H1 (cell line): ENCODE results near the gene MAPK14. TPM values are rescaled to one million over a fixed set of nuclear protein-coding genes. Genes with fewer than 3 reads are reported as not detected.

Source experiments
- ASH2L ChIP-seq: fragments of 200-600, 300-600 bp; sonication (generic); IDR thresholded peaks from one replicate; pipeline ENCODE4 v1.7.1; 2017; ENCODE audit warnings: low read length
- BCL11A ChIP-seq, 2 experiments: IDR thresholded peaks; one replicate each; pipeline ENCODE4 v1.6.1; 2011; ENCODE audit warnings: low read depth in 2 of 2, low read length in 2 of 2, mild to moderate bottlenecking in 2 of 2
- BRCA1 ChIP-seq: IDR thresholded peaks from 2 replicates; pipeline ENCODE4 v1.6.1; 2012; ENCODE audit warnings: low read depth, low read length, improper control_type of control experiment
- EZH2 ChIP-seq: fragments of 200-600 bp; sonication (generic); IDR thresholded peaks from 2 replicates; pipeline ENCODE4 v1.7.1; 2012; ENCODE audit warnings: low read depth, mild to moderate bottlenecking, moderate library complexity, low read length, inconsistent platforms; ENCODE audit not compliant: severe bottlenecking
- FOSL1 ChIP-seq: IDR thresholded peaks from 2 replicates; pipeline ENCODE4 v1.6.1; 2011; ENCODE audit warnings: mild to moderate bottlenecking, low read depth, low read length, moderate library complexity; ENCODE audit not compliant: insufficient read depth
- HDAC6 ChIP-seq: IDR thresholded peaks from one replicate; pipeline ENCODE4 v1.7.1; 2012; ENCODE audit warnings: low read depth, mild to moderate bottlenecking, inconsistent platforms, low read length, moderate library complexity
- MAFK ChIP-seq: IDR thresholded peaks from 2 replicates; pipeline ENCODE4 v1.6.1; 2012; ENCODE audit warnings: low read depth, mild to moderate bottlenecking, improper control_type of control experiment, low read length
- POLR2AphosphoS5 ChIP-seq: IDR thresholded peaks from 2 replicates; pipeline ENCODE4 v1.6.1; 2011; ENCODE audit warnings: low read depth, low read length
- RNF2 ChIP-seq: fragments of 200-900, 300-1000 bp; sonication (generic); IDR thresholded peaks from 2 replicates; pipeline ENCODE4 v1.7.1; 2016; ENCODE audit warnings: borderline replicate concordance, low read depth, mild to moderate bottlenecking, antibody characterized with exemption, low read length; ENCODE audit not compliant: poor library complexity, severe bottlenecking; ENCODE audit errors: missing control alignments
- RXRA ChIP-seq: IDR thresholded peaks from 2 replicates; pipeline ENCODE4 v1.6.1; 2011; ENCODE audit warnings: low read depth, mild to moderate bottlenecking, low read length, moderate library complexity; ENCODE audit not compliant: insufficient read depth
- SAP30 ChIP-seq: fragments of 300-600 bp; sonication (generic); IDR thresholded peaks from 2 replicates; pipeline ENCODE4 v1.7.1; 2012; ENCODE audit warnings: low read length, moderate library complexity, mild to moderate bottlenecking, inconsistent platforms; ENCODE audit not compliant: insufficient read depth, insufficient replicate concordance
- SIRT6 ChIP-seq: IDR thresholded peaks from one replicate; pipeline ENCODE4 v1.7.1; 2012; ENCODE audit warnings: low read length, inconsistent platforms
- SIX5 ChIP-seq: IDR thresholded peaks from 2 replicates; pipeline ENCODE4 v1.6.1; 2011; ENCODE audit warnings: mild to moderate bottlenecking, low read depth, low read length
- SUZ12 ChIP-seq: fragments of 200-600 bp; sonication (generic); IDR thresholded peaks from 2 replicates; pipeline ENCODE4 v1.6.1; 2012; ENCODE audit warnings: mild to moderate bottlenecking, inconsistent platforms, low read length, moderate library complexity, mixed read lengths
- TCF12 ChIP-seq: IDR thresholded peaks from 2 replicates; pipeline ENCODE4 v1.6.1; 2011; ENCODE audit warnings: low read depth, mild to moderate bottlenecking, low read length
- polyA plus RNA-seq, 7 experiments: library from polyadenylated mRNA; depleted of rRNA in 3 of 7; stranded (reverse) in 5 of 7; unstranded in 2 of 7; fragments of >200 nt in 5 of 7; fragments of 200-250 nt in 2 of 7; gene quantifications; 1 replicate in 5 of 7; 2 replicates in 1 of 7; 4 replicates in 1 of 7; pipeline versions ENCODE4 v1.2.1 to v1.2.3, GENCODE V29; 2011 to 2013; ENCODE audit warnings: missing spikeins in 2 of 7, mixed read lengths in 2 of 7
- total RNA-seq: library from RNA; stranded (reverse); fragmentation: NEBNext Ultra II Directional; extraction: Animal tissue kit (Norgen Biotek cat#: 25700); gene quantifications from 2 replicates; pipeline ENCODE4 v1.2.1, GENCODE V29; 2021
- TF ChIP-seq, protein P1 (sequence below): IDR thresholded peaks from 2 replicates; pipeline ENCODE4 v1.6.1; 2012; ENCODE audit warnings: low read length, inconsistent platforms
- TF ChIP-seq, protein P2 (sequence below): IDR thresholded peaks from 2 replicates; pipeline ENCODE4 v1.6.1; 2012; ENCODE audit warnings: inconsistent platforms

Gene MAPK14
- total and polyA plus RNA-seq, 2 of the 8 experiments (the other 6 are each of a cell fraction or from before 2014, with no cell fraction given): 18.1 to 39.3 TPM

DNA sequence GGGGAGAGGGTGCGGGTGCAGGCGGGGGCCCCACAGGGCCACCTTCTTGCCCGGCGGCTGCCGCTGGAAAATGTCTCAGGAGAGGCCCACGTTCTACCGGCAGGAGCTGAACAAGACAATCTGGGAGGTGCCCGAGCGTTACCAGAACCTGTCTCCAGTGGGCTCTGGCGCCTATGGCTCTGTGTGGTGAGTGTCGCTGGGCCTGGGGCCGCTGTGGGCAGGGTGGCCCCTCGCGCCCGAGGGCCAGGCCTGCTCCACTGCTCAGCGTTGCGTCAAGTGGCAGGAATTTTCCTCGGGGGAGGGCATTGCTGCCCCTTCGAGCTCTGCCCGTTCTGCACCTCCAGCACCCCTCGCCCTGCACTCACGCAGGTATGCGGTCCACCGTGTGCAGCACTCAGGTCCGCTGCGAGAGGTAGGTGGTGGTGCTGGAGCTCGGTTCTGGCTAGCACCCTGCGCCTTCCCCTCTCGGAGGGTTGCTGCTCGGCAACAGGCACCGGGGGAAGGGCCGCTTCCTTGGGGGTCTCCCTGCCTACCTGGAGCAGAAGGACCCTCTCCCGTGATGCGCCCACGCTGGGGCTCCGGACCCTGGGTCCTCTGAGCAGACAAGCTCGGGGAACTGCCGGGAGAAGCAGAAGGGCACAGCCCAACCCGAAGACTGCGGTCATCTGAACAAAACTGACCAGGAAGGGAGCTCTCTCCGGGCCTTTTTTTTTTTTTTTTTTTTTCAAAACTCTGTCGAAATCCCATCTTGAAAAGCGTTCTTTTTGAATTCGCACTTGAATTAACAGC lies 674 bp downstream of the MAPK14 start (continued):
- TF ChIP-seq SIRT6 (no peak), RXRA (no peak), POLR2AphosphoS5 (no peak), TCF12 (no peak), HDAC6 (no peak), SIX5 (no peak), BRCA1 (no peak), RNF2 (no peak), FOSL1 (no peak), ASH2L (peak; percentile 85), BCL11A (IDR thresholded peaks at IDR 0.05; ENCODE audit: low read depth in 2 of 2, low read length in 2 of 2) (no peak), MAFK (no peak), EZH2 (no peak), SUZ12 (no peak), SAP30 (peak; percentile 18)
- TF ChIP-seq, protein P1, sequence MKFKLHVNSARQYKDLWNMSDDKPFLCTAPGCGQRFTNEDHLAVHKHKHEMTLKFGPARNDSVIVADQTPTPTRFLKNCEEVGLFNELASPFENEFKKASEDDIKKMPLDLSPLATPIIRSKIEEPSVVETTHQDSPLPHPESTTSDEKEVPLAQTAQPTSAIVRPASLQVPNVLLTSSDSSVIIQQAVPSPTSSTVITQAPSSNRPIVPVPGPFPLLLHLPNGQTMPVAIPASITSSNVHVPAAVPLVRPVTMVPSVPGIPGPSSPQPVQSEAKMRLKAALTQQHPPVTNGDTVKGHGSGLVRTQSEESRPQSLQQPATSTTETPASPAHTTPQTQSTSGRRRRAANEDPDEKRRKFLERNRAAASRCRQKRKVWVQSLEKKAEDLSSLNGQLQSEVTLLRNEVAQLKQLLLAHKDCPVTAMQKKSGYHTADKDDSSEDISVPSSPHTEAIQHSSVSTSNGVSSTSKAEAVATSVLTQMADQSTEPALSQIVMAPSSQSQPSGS: no peak
- TF ChIP-seq, protein P2, sequence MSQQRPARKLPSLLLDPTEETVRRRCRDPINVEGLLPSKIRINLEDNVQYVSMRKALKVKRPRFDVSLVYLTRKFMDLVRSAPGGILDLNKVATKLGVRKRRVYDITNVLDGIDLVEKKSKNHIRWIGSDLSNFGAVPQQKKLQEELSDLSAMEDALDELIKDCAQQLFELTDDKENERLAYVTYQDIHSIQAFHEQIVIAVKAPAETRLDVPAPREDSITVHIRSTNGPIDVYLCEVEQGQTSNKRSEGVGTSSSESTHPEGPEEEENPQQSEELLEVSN: no peak
